ENCODE results near the gene SH3GL2.

SH3GL2 gene

GRCh38 chr9:17719053-17719452 lies 140.2 kb downstream of the SH3GL2 start:
- DNase-seq (ENCODE audit: low read depth): no peak
- H3K4me3 ChIP-seq (ENCODE audit: low read depth, low read length): no peak overlapping the region
- TF ChIP-seq CTCF (IDR thresholded peaks at IDR 0.05; ENCODE audit: insufficient read depth, low read depth, low read length, missing control alignments): no peak

- H3K4me3 ChIP-seq (ENCODE audit: low read depth, low read length): no peak overlapping the region
- DNase-seq (ENCODE audit: low read depth): no peak
- TF ChIP-seq CTCF (IDR thresholded peaks at IDR 0.05; ENCODE audit: insufficient read depth, low read depth, low read length, missing control alignments): no peak
These were observed 143.1 kb downstream of the SH3GL2 start for GRCh38 chr9:17721954-17722353.

- no peak for TF ChIP-seq CTCF (IDR thresholded peaks at IDR 0.05; ENCODE audit: insufficient read depth, low read depth, low read length, missing control alignments)
- no peak overlapping the region for H3K4me3 ChIP-seq (ENCODE audit: low read depth, low read length)
- DNase-seq (ENCODE audit: low read depth): no peak
These were observed 144.8 kb downstream of the SH3GL2 start for GRCh38 chr9:17723656-17724055.

GRCh38 chr9:17725399-17726010 lies 146.6 kb downstream of the SH3GL2 start:
- no peak for TF ChIP-seq CTCF (IDR thresholded peaks at IDR 0.05; ENCODE audit: insufficient read depth, low read depth, low read length, missing control alignments)
- DNase-seq (ENCODE audit: low read depth): no peak
- H3K4me3 ChIP-seq (ENCODE audit: low read depth, low read length): no peak overlapping the region

- no peak for DNase-seq (ENCODE audit: low read depth)
- no peak overlapping the region for H3K4me3 ChIP-seq (ENCODE audit: low read depth, low read length)
- no peak for TF ChIP-seq CTCF (IDR thresholded peaks at IDR 0.05; ENCODE audit: insufficient read depth, low read depth, low read length, missing control alignments)
These were observed 147.4 kb downstream of the SH3GL2 start for GRCh38 chr9:17726298-17726697.

- H3K4me3 ChIP-seq (ENCODE audit: low read depth, low read length): no peak overlapping the region
- no peak for TF ChIP-seq CTCF (IDR thresholded peaks at IDR 0.05; ENCODE audit: insufficient read depth, low read depth, low read length, missing control alignments)
- no peak for DNase-seq (ENCODE audit: low read depth)
These were observed 152.0 kb downstream of the SH3GL2 start for GRCh38 chr9:17730899-17731298.

- no peak for TF ChIP-seq CTCF (IDR thresholded peaks at IDR 0.05; ENCODE audit: insufficient read depth, low read depth, low read length, missing control alignments)
- no peak overlapping the region for H3K4me3 ChIP-seq (ENCODE audit: low read depth, low read length)
- no peak for DNase-seq (ENCODE audit: low read depth)
These were observed 152.4 kb downstream of the SH3GL2 start for GRCh38 chr9:17731308-17731707.

All from GM12865 (cell line).